ENCODE results near the gene IL23R.
A peak's percentile ranks its signal among the peaks of the same experiment; 100 is the strongest.

IL23R gene

GRCh38 chr1:67300561-67300960 is 134.3 kb downstream of the IL23R start:
- DNase-seq (ENCODE audit: low spot score) = no peak

- no peak for DNase-seq (ENCODE audit: low spot score)
Observed at GRCh38 chr1:67304023-67304422, 137.8 kb downstream of the IL23R start.

DNA sequence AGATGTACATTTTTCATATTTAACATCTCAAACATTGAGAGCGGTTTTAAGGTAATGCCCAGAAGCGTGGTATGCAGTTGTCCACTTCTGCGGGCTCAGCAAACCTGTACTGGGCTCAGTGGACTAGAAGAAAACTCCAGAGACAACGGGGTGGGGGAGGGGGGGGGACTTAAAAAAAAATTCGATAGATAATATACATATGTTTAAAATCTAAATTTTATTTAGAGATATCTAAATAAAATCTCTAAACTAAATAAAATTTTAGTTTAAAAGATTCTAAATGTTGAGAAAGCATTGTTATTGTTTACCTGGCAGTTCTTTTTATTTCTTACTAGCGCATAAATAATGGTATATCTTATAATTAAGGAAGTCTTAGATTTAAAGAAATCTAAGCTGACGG is 140.3 kb downstream of the IL23R start:
- no peak for DNase-seq (ENCODE audit: low spot score)

DNA sequence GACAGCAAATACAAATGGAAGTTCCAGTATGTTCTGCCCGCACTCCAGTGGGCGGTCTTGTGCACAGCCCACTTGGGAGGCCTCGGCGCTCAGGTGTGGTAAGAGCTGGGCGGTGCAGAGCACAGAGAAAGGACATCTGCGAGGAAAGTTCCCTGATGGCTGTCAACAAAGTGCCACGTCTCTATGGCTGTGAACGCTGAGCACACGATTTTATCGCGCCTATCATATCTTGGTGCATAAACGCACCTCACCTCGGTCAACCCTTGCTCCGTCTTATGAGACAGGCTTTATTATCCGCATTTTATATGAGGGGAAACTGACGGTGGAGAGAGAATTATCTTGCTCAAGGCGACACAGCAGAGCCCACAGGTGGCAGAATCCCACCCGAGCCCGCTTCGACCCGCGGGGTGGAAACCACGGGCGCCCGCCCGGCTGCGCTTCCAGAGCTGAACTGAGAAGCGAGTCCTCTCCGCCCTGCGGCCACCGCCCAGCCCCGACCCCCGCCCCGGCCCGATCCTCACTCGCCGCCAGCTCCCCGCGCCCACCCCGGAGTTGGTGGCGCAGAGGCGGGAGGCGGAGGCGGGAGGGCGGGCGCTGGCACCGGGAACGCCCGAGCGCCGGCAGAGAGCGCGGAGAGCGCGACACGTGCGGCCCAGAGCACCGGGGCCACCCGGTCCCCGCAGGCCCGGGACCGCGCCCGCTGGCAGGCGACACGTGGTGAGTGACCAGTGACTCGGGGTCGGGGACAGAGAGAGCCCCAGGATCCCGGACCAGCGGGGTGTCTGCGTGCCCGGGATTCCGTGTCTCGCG is 141.2 kb downstream of the IL23R start, which contains the start of gene IL12RB2:
Gene IL12RB2, plus strand, starts transcription at position 623 of the 810 bp plus-strand sequence. CDS start 12,496 bp downstream, outside the sequence.
- peak; percentile 18 for DNase-seq (ENCODE audit: low spot score)

- no peak for DNase-seq (ENCODE audit: low spot score)
Observed at GRCh38 chr1:67308136-67308535, 141.9 kb downstream of the IL23R start.

Measured in GM03348 (cell line).